Gastrocnemius medialis (tissue), 4 donors: Measurements from ENCODE around the gene DYSF. TPM values are rescaled to one million over a fixed set of nuclear protein-coding genes. Genes with fewer than 3 reads are reported as not detected.
A peak's percentile ranks its signal among the peaks of the same experiment; 100 is the strongest.

ENCODE experiments used
- ATAC-seq, 2 donors: fragments of 150-250 bp; one replicate each; pipeline ENCODE4 v1.9.1; 2016
- DNase-seq, 2 donors: peaks; one replicate each; pipeline ENCODE4 v3.0.0-alpha.2; 2019
- H3K27ac ChIP-seq, 4 donors: fragments of 200-600 bp; sonication (generic); 1 replicate in 1 of 4; 2 replicates in 3 of 4; pipeline ENCODE4 v1.5.1; 2016 to 2018; ENCODE audit warnings: mild to moderate bottlenecking in 2 of 4, moderate library complexity in 1 of 4
- H3K27me3 ChIP-seq, 3 donors: fragments of 200-600 bp; sonication (generic) in 2 of 3; 1 replicate in 1 of 3; 2 replicates in 2 of 3; pipeline versions ENCODE4 v1.5.1 to v1.6.0; 2016 to 2019; ENCODE audit warnings: mild to moderate bottlenecking in 1 of 3, moderate library complexity in 1 of 3
- H3K36me3 ChIP-seq, 2 donors: fragments of 200-600 bp; sonication (generic) in 1 of 2; one replicate each; pipeline ENCODE4 v1.5.1; 2017 to 2018
- H3K4me1 ChIP-seq, 2 donors: fragments of 200-600 bp; sonication (generic) in 1 of 2; one replicate each; pipeline ENCODE4 v1.5.1; 2016 to 2017; ENCODE audit warnings: mild to moderate bottlenecking in 2 of 2
- H3K4me3 ChIP-seq, 4 donors: fragments of 200-600 bp; sonication (generic) in 3 of 4; 1 replicate in 1 of 4; 2 replicates in 3 of 4; pipeline ENCODE4 v1.5.1; 2016 to 2019; ENCODE audit warnings: mild to moderate bottlenecking in 2 of 4
- H3K9me3 ChIP-seq, 3 donors: fragments of 200-600 bp; sonication (generic) in 2 of 3; 1 replicate in 1 of 3; 2 replicates in 2 of 3; pipeline ENCODE4 v1.5.1; 2016 to 2019
- POLR2A ChIP-seq, 2 donors: fragments of 450-650 bp; IDR thresholded peaks; one replicate each; pipeline ENCODE4 v1.6.1; 2017; ENCODE audit warnings: antibody characterized with exemption in 2 of 2, mild to moderate bottlenecking in 2 of 2, moderate library complexity in 2 of 2
- in situ Hi-C, 4 donors: fragments of 200-750 bp; cut with MboI; loops; one replicate each; pipeline versions ENCODE4 v1.15.0 to v1.8.0; 2017; ENCODE audit warnings: low sequenced_read_pairs in 4 of 4
- intact Hi-C: fragments of 100-400 bp; cut with DNase I; formaldehyde crosslinking; loops from one replicate; pipeline ENCODE4 v1.15.1; 2023; ENCODE audit warnings: low total_unique reads
- total RNA-seq, 4 donors: library from RNA; depleted of rRNA; stranded (reverse); fragments of >200 nt; gene quantifications; one replicate each; pipeline versions ENCODE4 v1.1.0 to v1.2.3, GENCODE V29; 2016
- TF ChIP-seq, protein P1 (sequence below), 5 experiments: fragments of 450-650 bp in 3 of 5; fragments of 200-600 bp in 2 of 5; sonication (generic) in 2 of 5; IDR thresholded peaks in 4 of 5; conservative IDR thresholded peaks in 1 of 5; 1 replicate in 4 of 5; 2 replicates in 1 of 5; pipeline ENCODE4 v1.5.1; 2016 to 2019; ENCODE audit warnings: antibody characterized with exemption in 5 of 5, mild to moderate bottlenecking in 3 of 5, moderate library complexity in 3 of 5

Gene DYSF
- total RNA-seq, 4 donors from 2014 or later: 40.7 to 267 (median 153) TPM

DNA sequence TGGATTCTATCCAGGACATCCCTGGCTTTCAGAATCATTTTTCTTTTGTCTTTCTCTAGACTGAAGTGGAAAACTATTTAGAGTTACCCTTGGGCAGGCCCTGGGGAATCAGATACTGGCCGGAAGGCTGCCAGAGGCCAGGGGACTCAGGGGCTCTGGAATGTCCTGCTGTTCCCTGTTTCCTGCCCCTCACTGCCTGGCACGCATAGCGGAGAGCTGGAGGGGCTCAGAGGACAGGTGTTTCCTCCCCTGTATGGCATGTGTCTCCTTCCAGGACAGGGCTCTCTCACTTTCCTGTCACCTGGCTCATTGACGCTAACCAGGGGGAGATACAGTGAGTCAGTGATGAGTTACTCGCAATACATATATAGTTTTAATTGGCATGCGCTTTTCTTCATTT is 38.8 kb downstream of the DYSF start:
- Histone ChIP-seq H3K9me3 (no peaks in the 10 kb centered on the region), H3K27me3 (no peaks in the 10 kb centered on the region), H3K36me3 (no peaks in the 10 kb centered on the region), H3K4me3 (no peak overlapping the region), H3K4me1 (peaks cover 26 to 30% of the 10 kb centered on the region in 2 donors), H3K27ac (peak overlapping the region; percentile 56 to 70 (median 60))
- ATAC-seq (peak in 1 of 2 donors; percentile 29), DNase-seq (no peak)
- TF ChIP-seq, protein P1, sequence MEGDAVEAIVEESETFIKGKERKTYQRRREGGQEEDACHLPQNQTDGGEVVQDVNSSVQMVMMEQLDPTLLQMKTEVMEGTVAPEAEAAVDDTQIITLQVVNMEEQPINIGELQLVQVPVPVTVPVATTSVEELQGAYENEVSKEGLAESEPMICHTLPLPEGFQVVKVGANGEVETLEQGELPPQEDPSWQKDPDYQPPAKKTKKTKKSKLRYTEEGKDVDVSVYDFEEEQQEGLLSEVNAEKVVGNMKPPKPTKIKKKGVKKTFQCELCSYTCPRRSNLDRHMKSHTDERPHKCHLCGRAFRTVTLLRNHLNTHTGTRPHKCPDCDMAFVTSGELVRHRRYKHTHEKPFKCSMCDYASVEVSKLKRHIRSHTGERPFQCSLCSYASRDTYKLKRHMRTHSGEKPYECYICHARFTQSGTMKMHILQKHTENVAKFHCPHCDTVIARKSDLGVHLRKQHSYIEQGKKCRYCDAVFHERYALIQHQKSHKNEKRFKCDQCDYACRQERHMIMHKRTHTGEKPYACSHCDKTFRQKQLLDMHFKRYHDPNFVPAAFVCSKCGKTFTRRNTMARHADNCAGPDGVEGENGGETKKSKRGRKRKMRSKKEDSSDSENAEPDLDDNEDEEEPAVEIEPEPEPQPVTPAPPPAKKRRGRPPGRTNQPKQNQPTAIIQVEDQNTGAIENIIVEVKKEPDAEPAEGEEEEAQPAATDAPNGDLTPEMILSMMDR (IDR thresholded peaks at IDR 0.05 in 4 of 5, conservative IDR thresholded peaks at IDR 0.05 in 1 of 5): no peak
- no peak for TF ChIP-seq POLR2A (IDR thresholded peaks at IDR 0.05)
- intact Hi-C loops: no loop called here
- in situ Hi-C loops: no loop called here

GRCh38 chr2:71494091-71494490 is 40.7 kb downstream of the DYSF start:
- Histone ChIP-seq H3K36me3 (no peaks in the 10 kb centered on the region), H3K4me3 (no peak overlapping the region), H3K27me3 (no peaks in the 10 kb centered on the region), H3K4me1 (peaks cover 39 to 42% of the 10 kb centered on the region in 2 donors), H3K9me3 (no peaks in the 10 kb centered on the region), H3K27ac (peak overlapping the region in 3 of 4 donors; percentile 44 to 70 (median 50))
- in situ Hi-C loops: no loop called here
- no peak for DNase-seq
- intact Hi-C loops: no loop called here
- TF ChIP-seq, protein P1 (IDR thresholded peaks at IDR 0.05 in 4 of 5, conservative IDR thresholded peaks at IDR 0.05 in 1 of 5): no peak
- no peak for TF ChIP-seq POLR2A (IDR thresholded peaks at IDR 0.05)
- ATAC-seq: peak; percentile 51

- H3K27me3 ChIP-seq: no peaks in the 10 kb centered on the region
- peak overlapping the region in 3 of 4 donors; percentile 44 to 70 (median 50) for H3K27ac ChIP-seq
- DNase-seq: no peak
- TF ChIP-seq POLR2A (IDR thresholded peaks at IDR 0.05): no peak
- TF ChIP-seq, protein P1 (IDR thresholded peaks at IDR 0.05 in 4 of 5, conservative IDR thresholded peaks at IDR 0.05 in 1 of 5): no peak
- intact Hi-C loops: no loop called here
- H3K4me3 ChIP-seq: no peak overlapping the region
- ATAC-seq: peak in 1 of 2 donors; percentile 43
- in situ Hi-C loops: no loop called here
- H3K9me3 ChIP-seq: no peaks in the 10 kb centered on the region
- no peaks in the 10 kb centered on the region for H3K36me3 ChIP-seq
- H3K4me1 ChIP-seq: peaks cover 39 to 43% of the 10 kb centered on the region in 2 donors
Observed at GRCh38 chr2:71494523-71495155, 41.3 kb downstream of the DYSF start.

GRCh38 chr2:71496156-71496770 is 42.9 kb downstream of the DYSF start:
- Histone ChIP-seq H3K4me3 (no peak overlapping the region), H3K27ac (peak overlapping the region in 3 of 4 donors; percentile 33 to 80 (median 70)), H3K9me3 (no peaks in the 10 kb centered on the region), H3K4me1 (peaks cover 49 to 53% of the 10 kb centered on the region in 2 donors), H3K36me3 (no peaks in the 10 kb centered on the region), H3K27me3 (no peaks in the 10 kb centered on the region)
- in situ Hi-C loops (no loop called here), intact Hi-C loops (no loop called here)
- no peak for ATAC-seq
- no peak for DNase-seq
- TF ChIP-seq, protein P1 (IDR thresholded peaks at IDR 0.05 in 4 of 5, conservative IDR thresholded peaks at IDR 0.05 in 1 of 5): no peak
- no peak for TF ChIP-seq POLR2A (IDR thresholded peaks at IDR 0.05)
